PC-9 (cell line): ENCODE data around the gene IL1R1. TPM values are rescaled to one million over a fixed set of nuclear protein-coding genes. Genes with fewer than 3 reads are reported as not detected.

Experiments used
- BruUV-seq: library from RNA; stranded (reverse); fragments of 400-500 nt; replicated peaks from 2 replicates; lab custom pipeline; 2021; lab: Mats Ljungman, UMichigan
- CTCF ChIA-PET: fragments of 300-600 bp; sonication (Branson Sonifier 250); formaldehyde crosslinking; loops from one replicate; lab custom pipeline; 2022; ENCODE audit warnings: antibody characterized with exemption; lab: Charles Lee
- POLR2A ChIA-PET: fragments of 300-600 bp; sonication (Branson Sonifier 250); formaldehyde crosslinking; loops from one replicate; lab custom pipeline; 2022; ENCODE audit warnings: antibody characterized with exemption; ENCODE audit not compliant: unreplicated experiment; lab: Charles Lee
- DNase-seq, 2 experiments: peaks; one replicate each; pipeline versions ENCODE4 v3.0.0 to v3.0.0-alpha.2; 2015 to 2022; ENCODE audit warnings: mixed read lengths in 1 of 2
- H2AFZ ChIP-seq: fragments of 200-600 bp; sonication (generic); 2 replicates; pipeline ENCODE4 v1.8.1; 2017; ENCODE audit warnings: antibody characterized with exemption
- H3F3A ChIP-seq: fragments of 200-600 bp; sonication (generic); 2 replicates; pipeline ENCODE4 v1.8.1; 2017; ENCODE audit warnings: antibody characterized with exemption, mild to moderate bottlenecking, low read depth; ENCODE audit not compliant: insufficient read depth
- H3K27ac ChIP-seq: fragments of 200-600 bp; sonication (generic); 2 replicates; pipeline ENCODE4 v1.6.1; 2016; ENCODE audit warnings: mixed run types
- H3K27me3 ChIP-seq: fragments of 200-600 bp; sonication (generic); 2 replicates; pipeline ENCODE4 v1.6.1; 2016; ENCODE audit warnings: low read depth, mixed run types; ENCODE audit not compliant: insufficient read depth
- H3K36me3 ChIP-seq: fragments of 200-600 bp; sonication (generic); 2 replicates; pipeline ENCODE4 v1.6.1; 2016; ENCODE audit warnings: low read depth, mixed run types
- H3K4me1 ChIP-seq: fragments of 200-600 bp; sonication (generic); replicated peaks from 2 replicates; pipeline ENCODE4 v1.6.1; 2016; ENCODE audit warnings: mixed run types; ENCODE audit not compliant: insufficient read depth
- H3K4me2 ChIP-seq: fragments of 200-600 bp; sonication (generic); 2 replicates; pipeline ENCODE4 v1.6.1; 2017; ENCODE audit warnings: mixed run types
- H3K4me3 ChIP-seq: fragments of 200-600 bp; sonication (generic); 2 replicates; pipeline ENCODE4 v1.6.1; 2016; ENCODE audit warnings: mixed run types
- H3K79me2 ChIP-seq: fragments of 200-600 bp; sonication (generic); 2 replicates; pipeline ENCODE4 v1.6.1; 2017; ENCODE audit warnings: low read depth, mixed run types
- H3K9me2 ChIP-seq: fragments of 200-600 bp; sonication (generic); 2 replicates; pipeline ENCODE4 v1.8.1; 2017; ENCODE audit warnings: mild to moderate bottlenecking; ENCODE audit not compliant: insufficient read depth
- H3K9me3 ChIP-seq: fragments of 200-600 bp; sonication (generic); 2 replicates; pipeline ENCODE4 v1.8.1; 2016; ENCODE audit warnings: low read depth; ENCODE audit not compliant: insufficient read depth
- H4K20me1 ChIP-seq: fragments of 200-600 bp; sonication (generic); 2 replicates; pipeline ENCODE4 v1.8.1; 2017; ENCODE audit not compliant: insufficient read depth
- EZH2 ChIP-seq: fragments of 200-600 bp; sonication (generic); IDR thresholded peaks from 2 replicates; pipeline ENCODE4 v1.8.0; 2017; ENCODE audit warnings: antibody characterized with exemption, low read depth
- intact Hi-C: fragments of 100-400 bp; cut with micrococcal nuclease; formaldehyde crosslinking; loops from one replicate; pipeline ENCODE4 v1.10.0; 2022; ENCODE audit not compliant: unreplicated experiment
- total RNA-seq: library from RNA; stranded (reverse); gene quantifications from 2 replicates; pipeline ENCODE4 v1.2.3, GENCODE V29; 2021
- TF ChIP-seq, protein P1 (sequence below): fragments of 200-600 bp; sonication (generic); conservative IDR thresholded peaks from 2 replicates; pipeline ENCODE4 v1.6.1; 2017; ENCODE audit warnings: mixed run types, antibody characterized with exemption, mild to moderate bottlenecking, moderate library complexity

Gene IL1R1
- total RNA-seq, 1 experiment from 2014 or later = 6.5 TPM

DNA sequence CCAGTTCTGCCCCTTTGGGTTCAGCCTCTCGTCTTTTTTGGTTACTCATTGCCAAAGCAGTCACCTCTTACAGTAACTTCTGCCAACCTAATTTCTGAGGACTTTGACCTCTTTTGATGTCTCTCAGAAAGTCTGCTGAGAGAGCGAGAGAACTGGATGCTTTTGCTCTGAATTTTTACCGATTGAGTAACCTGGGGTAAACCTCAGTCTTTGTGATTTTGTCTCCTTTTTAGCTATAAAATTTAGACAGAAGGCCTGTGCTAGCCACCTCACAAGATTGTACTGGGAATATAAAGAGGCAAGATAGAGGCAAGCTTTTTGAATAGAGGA lies 34.8 kb upstream of the IL1R1 start:
- Histone ChIP-seq H4K20me1 (no peaks in the 10 kb centered on the region), H3K4me1 (no peaks in the 10 kb centered on the region), H3K36me3 (no peaks in the 10 kb centered on the region), H3K4me3 (no peak overlapping the region), H3K27me3 (no peaks in the 10 kb centered on the region), H3F3A (no peaks in the 10 kb centered on the region), H3K9me3 (no peaks in the 10 kb centered on the region), H3K27ac (no peak overlapping the region), H2AFZ (no peak overlapping the region), H3K9me2 (no peaks in the 10 kb centered on the region), H3K4me2 (no peak overlapping the region), H3K79me2 (no peaks in the 10 kb centered on the region)
- intact Hi-C loops = no loop called here
- ChIA-PET CTCF (no interaction called here), POLR2A (interaction anchor here (0.6 kb wide), 1 partner anchor 92 kb away, joined by 21 read pairs; no protein-coding TSS in a partner anchor)
- DNase-seq = no peak
- TF ChIP-seq, protein P1, sequence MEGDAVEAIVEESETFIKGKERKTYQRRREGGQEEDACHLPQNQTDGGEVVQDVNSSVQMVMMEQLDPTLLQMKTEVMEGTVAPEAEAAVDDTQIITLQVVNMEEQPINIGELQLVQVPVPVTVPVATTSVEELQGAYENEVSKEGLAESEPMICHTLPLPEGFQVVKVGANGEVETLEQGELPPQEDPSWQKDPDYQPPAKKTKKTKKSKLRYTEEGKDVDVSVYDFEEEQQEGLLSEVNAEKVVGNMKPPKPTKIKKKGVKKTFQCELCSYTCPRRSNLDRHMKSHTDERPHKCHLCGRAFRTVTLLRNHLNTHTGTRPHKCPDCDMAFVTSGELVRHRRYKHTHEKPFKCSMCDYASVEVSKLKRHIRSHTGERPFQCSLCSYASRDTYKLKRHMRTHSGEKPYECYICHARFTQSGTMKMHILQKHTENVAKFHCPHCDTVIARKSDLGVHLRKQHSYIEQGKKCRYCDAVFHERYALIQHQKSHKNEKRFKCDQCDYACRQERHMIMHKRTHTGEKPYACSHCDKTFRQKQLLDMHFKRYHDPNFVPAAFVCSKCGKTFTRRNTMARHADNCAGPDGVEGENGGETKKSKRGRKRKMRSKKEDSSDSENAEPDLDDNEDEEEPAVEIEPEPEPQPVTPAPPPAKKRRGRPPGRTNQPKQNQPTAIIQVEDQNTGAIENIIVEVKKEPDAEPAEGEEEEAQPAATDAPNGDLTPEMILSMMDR = no peak
- no peak for TF ChIP-seq EZH2
- no TSS peak for BruUV-seq

DNA sequence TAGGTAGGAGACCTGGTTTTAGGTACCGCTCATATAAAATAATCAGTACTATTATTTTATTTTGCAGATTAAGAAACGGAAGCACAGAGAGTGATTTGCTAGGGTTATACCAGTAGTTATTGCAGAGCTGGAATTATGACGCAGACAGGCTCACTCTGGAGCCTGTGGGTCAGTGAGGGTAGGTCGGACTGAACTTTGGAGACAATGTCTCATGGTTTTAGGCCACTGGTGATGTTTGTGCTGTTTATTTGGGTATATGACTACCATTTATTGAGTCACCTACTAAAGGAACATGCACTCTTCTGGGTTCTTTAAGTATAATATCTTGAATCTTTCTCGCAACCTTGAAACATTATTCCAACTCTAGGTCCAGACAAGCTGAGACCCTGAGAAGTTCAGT lies 33.5 kb upstream of the IL1R1 start:
- Histone ChIP-seq H3K36me3 (no peaks in the 10 kb centered on the region), H2AFZ (no peak overlapping the region), H3F3A (no peaks in the 10 kb centered on the region), H4K20me1 (no peaks in the 10 kb centered on the region), H3K9me3 (no peaks in the 10 kb centered on the region), H3K27ac (no peak overlapping the region), H3K4me1 (no peaks in the 10 kb centered on the region), H3K4me3 (no peak overlapping the region), H3K4me2 (no peak overlapping the region), H3K9me2 (no peaks in the 10 kb centered on the region), H3K79me2 (no peaks in the 10 kb centered on the region), H3K27me3 (no peaks in the 10 kb centered on the region)
- POLR2A ChIA-PET = no interaction called here
- TF ChIP-seq EZH2 = no peak
- TF ChIP-seq, protein P1 = no peak
- CTCF ChIA-PET = interaction anchor here (0.5 kb wide), 1 partner anchor 1509 kb away, joined by 4 read pairs; no protein-coding TSS in a partner anchor
- no peak for DNase-seq
- no TSS peak for BruUV-seq
- intact Hi-C loops = no loop called here

DNA sequence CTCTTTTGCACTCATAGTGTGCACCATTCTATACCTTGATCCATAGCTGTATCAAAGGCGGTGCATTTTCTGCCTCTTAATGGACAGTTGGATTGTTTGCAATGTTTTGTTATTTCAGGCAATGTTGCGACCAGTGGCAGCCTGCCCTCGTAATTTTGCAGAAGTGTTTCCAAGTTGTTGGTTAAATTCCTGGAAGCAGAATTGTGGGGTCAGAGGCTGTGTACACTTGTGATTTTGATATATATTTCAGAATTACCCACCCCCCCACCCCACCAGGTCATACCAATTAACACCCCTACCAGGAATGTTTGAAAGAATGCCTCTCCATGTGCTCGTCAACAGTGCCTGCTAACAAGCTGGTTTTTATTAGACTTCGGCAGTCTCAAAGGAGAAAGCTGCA lies 32.4 kb upstream of the IL1R1 start:
- ChIA-PET POLR2A (no interaction called here), CTCF (no interaction called here)
- no peaks in the 10 kb centered on the region for H3K79me2 ChIP-seq
- DNase-seq = no peak
- intact Hi-C loops = no loop called here
- H3K4me3 ChIP-seq = no peak overlapping the region
- no peaks in the 10 kb centered on the region for H3F3A ChIP-seq
- H2AFZ ChIP-seq = no peak overlapping the region
- H3K4me2 ChIP-seq = no peak overlapping the region
- no peaks in the 10 kb centered on the region for H3K9me2 ChIP-seq
- no peaks in the 10 kb centered on the region for H4K20me1 ChIP-seq
- BruUV-seq = no TSS peak
- H3K36me3 ChIP-seq = no peaks in the 10 kb centered on the region
- TF ChIP-seq, protein P1 = no peak
- no peak for TF ChIP-seq EZH2
- no peaks in the 10 kb centered on the region for H3K9me3 ChIP-seq
- no peaks in the 10 kb centered on the region for H3K4me1 ChIP-seq
- no peaks in the 10 kb centered on the region for H3K27me3 ChIP-seq
- H3K27ac ChIP-seq = no peak overlapping the region
